Measurements from ENCODE around the gene IGF2BP3.
A peak's percentile ranks its signal among the peaks of the same experiment; 100 is the strongest.

IGF2BP3 gene

GRCh38 chr7:23449941-23450340, 20.4 kb downstream of the IGF2BP3 start:
- Histone ChIP-seq H3K4me3 (ENCODE audit: insufficient read depth in 1 of 2, low read depth in 1 of 2, low read length in 2 of 2) (no peak overlapping the region), H4K91ac (ENCODE audit: low read length) (no peak overlapping the region)

GRCh38 chr7:23445326-23445725, 25.0 kb downstream of the IGF2BP3 start:
- Histone ChIP-seq H4K8ac (ENCODE audit: low read length) (no peak overlapping the region), H3K4me1 (ENCODE audit: control insufficient read depth, insufficient read depth, low read depth, low read length) (peaks cover 5% of the 10 kb centered on the region), H2AFZ (ENCODE audit: low read depth, low read length) (no peak overlapping the region), H3K27ac (ENCODE audit: low read length, poor library complexity, severe bottlenecking) (no peak overlapping the region), H3K9ac (ENCODE audit: low read length) (no peak overlapping the region), H2AK5ac (ENCODE audit: low read length, severe bottlenecking) (no peak overlapping the region), H3K4ac (ENCODE audit: low read depth in 1 of 2, low read length in 2 of 2) (no peak overlapping the region), H2BK120ac (ENCODE audit: low read depth, low read length) (no peak overlapping the region), H2BK15ac (ENCODE audit: low read depth, poor library complexity, severe bottlenecking) (no peak overlapping the region), H3K23ac (ENCODE audit: low read length in 2 of 2) (no peak overlapping the region), H3K27me3 (ENCODE audit: control insufficient read depth in 1 of 2, insufficient read depth in 1 of 2, low read length in 2 of 2) (no peaks in the 10 kb centered on the region), H3K14ac (ENCODE audit: low read length in 2 of 2) (no peak overlapping the region), H2BK5ac (ENCODE audit: low read depth, low read length, poor library complexity, severe bottlenecking) (no peak overlapping the region), H4K91ac (ENCODE audit: low read length) (no peak overlapping the region), H3K4me3 (ENCODE audit: insufficient read depth in 1 of 2, low read depth in 1 of 2, low read length in 2 of 2) (no peak overlapping the region), H3K79me1 (replicated peaks; ENCODE audit: low read length, poor library complexity, severe bottlenecking) (peaks cover 10% of the 10 kb centered on the region), H3K4me2 (ENCODE audit: low read length, poor library complexity, severe bottlenecking) (no peak overlapping the region), H3K36me3 (ENCODE audit: control insufficient read depth in 1 of 2, insufficient read depth in 2 of 2, low read depth in 1 of 2, low read length in 2 of 2) (peaks cover 0 to 15% of the 10 kb centered on the region in 2 experiments), H3K18ac (ENCODE audit: low read depth in 1 of 2, low read length in 2 of 2) (no peak overlapping the region), H2BK12ac (ENCODE audit: low read length in 2 of 2) (no peak overlapping the region), H3K9me3 (ENCODE audit: control insufficient read depth, low read length) (no peaks in the 10 kb centered on the region)
- DNase-seq: peak; percentile 38
- no CpG with 5 or more reads among the region's 5 CpGs for WGBS

More at GRCh38 chr7:23449941-23450340, 20.4 kb downstream of the IGF2BP3 start:
- H3K9ac ChIP-seq (ENCODE audit: low read length): no peak overlapping the region
- no peak overlapping the region for H2AFZ ChIP-seq (ENCODE audit: low read depth, low read length)
- H3K23ac ChIP-seq (ENCODE audit: low read length in 2 of 2): no peak overlapping the region
- peaks cover 0 to 15% of the 10 kb centered on the region in 2 experiments for H3K36me3 ChIP-seq (ENCODE audit: control insufficient read depth in 1 of 2, insufficient read depth in 2 of 2, low read depth in 1 of 2, low read length in 2 of 2)
- no peak overlapping the region for H2AK5ac ChIP-seq (ENCODE audit: low read length, severe bottlenecking)
- H3K79me1 ChIP-seq (replicated peaks; ENCODE audit: low read length, poor library complexity, severe bottlenecking): peaks cover 10% of the 10 kb centered on the region
- DNase-seq: no peak
- H2BK12ac ChIP-seq (ENCODE audit: low read length in 2 of 2): no peak overlapping the region
- no peak overlapping the region for H3K27ac ChIP-seq (ENCODE audit: low read length, poor library complexity, severe bottlenecking)
- H3K4me1 ChIP-seq (ENCODE audit: control insufficient read depth, insufficient read depth, low read depth, low read length): peaks cover 4% of the 10 kb centered on the region
- H3K27me3 ChIP-seq (ENCODE audit: control insufficient read depth in 1 of 2, insufficient read depth in 1 of 2, low read length in 2 of 2): peaks cover 0 to 7% of the 10 kb centered on the region in 2 experiments
- no peak overlapping the region for H3K4me2 ChIP-seq (ENCODE audit: low read length, poor library complexity, severe bottlenecking)
- WGBS: 100% methylated on average over 2 of the region's 3 CpGs
- H3K18ac ChIP-seq (ENCODE audit: low read depth in 1 of 2, low read length in 2 of 2): no peak overlapping the region
- H3K9me3 ChIP-seq (ENCODE audit: control insufficient read depth, low read length): no peaks in the 10 kb centered on the region
- H3K4ac ChIP-seq (ENCODE audit: low read depth in 1 of 2, low read length in 2 of 2): no peak overlapping the region
- no peak overlapping the region for H2BK5ac ChIP-seq (ENCODE audit: low read depth, low read length, poor library complexity, severe bottlenecking)
- no peak overlapping the region for H2BK120ac ChIP-seq (ENCODE audit: low read depth, low read length)
- H4K8ac ChIP-seq (ENCODE audit: low read length): no peak overlapping the region
- no peak overlapping the region for H2BK15ac ChIP-seq (ENCODE audit: low read depth, poor library complexity, severe bottlenecking)
- no peak overlapping the region for H3K14ac ChIP-seq (ENCODE audit: low read length in 2 of 2)

DNA sequence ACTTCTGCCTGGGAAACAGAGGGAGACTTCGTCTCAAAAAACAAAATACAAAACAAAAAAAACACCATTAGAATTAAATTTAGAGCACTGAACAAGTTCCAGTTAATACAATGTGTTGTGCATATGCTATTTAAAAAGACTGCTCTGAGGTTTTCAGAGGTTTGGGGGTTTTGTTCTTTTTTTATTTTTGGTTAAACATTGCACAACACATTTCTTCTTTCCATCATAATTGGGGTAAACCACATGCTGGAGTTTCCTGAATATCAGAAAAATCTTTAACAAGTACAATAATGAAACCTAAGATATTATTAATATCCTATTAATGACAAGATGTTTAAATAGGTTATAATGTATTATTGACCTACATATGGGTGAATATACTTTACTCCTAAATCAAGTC, 26.3 kb downstream of the IGF2BP3 start:
- peaks cover 3% of the 10 kb centered on the region for H3K79me1 ChIP-seq (replicated peaks; ENCODE audit: low read length, poor library complexity, severe bottlenecking)
- no peak overlapping the region for H2BK15ac ChIP-seq (ENCODE audit: low read depth, poor library complexity, severe bottlenecking)
- peaks cover 0 to 9% of the 10 kb centered on the region in 2 experiments for H3K36me3 ChIP-seq (ENCODE audit: control insufficient read depth in 1 of 2, insufficient read depth in 2 of 2, low read depth in 1 of 2, low read length in 2 of 2)
- H2BK5ac ChIP-seq (ENCODE audit: low read depth, low read length, poor library complexity, severe bottlenecking): no peak overlapping the region
- H3K27ac ChIP-seq (ENCODE audit: low read length, poor library complexity, severe bottlenecking): no peak overlapping the region
- no peak for DNase-seq
- no peak overlapping the region for H2AFZ ChIP-seq (ENCODE audit: low read depth, low read length)
- H3K9ac ChIP-seq (ENCODE audit: low read length): no peak overlapping the region
- H3K23ac ChIP-seq (ENCODE audit: low read length in 2 of 2): no peak overlapping the region
- H3K9me3 ChIP-seq (ENCODE audit: control insufficient read depth, low read length): no peaks in the 10 kb centered on the region
- no peak overlapping the region for H2BK120ac ChIP-seq (ENCODE audit: low read depth, low read length)
- H2AK5ac ChIP-seq (ENCODE audit: low read length, severe bottlenecking): no peak overlapping the region
- H4K8ac ChIP-seq (ENCODE audit: low read length): no peak overlapping the region
- H3K14ac ChIP-seq (ENCODE audit: low read length in 2 of 2): no peak overlapping the region
- WGBS: no CpG with 5 or more reads among the region's 1 CpG
- H3K4me2 ChIP-seq (ENCODE audit: low read length, poor library complexity, severe bottlenecking): no peak overlapping the region
- no peak overlapping the region for H3K4ac ChIP-seq (ENCODE audit: low read depth in 1 of 2, low read length in 2 of 2)
- H3K18ac ChIP-seq (ENCODE audit: low read depth in 1 of 2, low read length in 2 of 2): no peak overlapping the region
- H3K4me1 ChIP-seq (ENCODE audit: control insufficient read depth, insufficient read depth, low read depth, low read length): peaks cover 3% of the 10 kb centered on the region
- no peaks in the 10 kb centered on the region for H3K27me3 ChIP-seq (ENCODE audit: control insufficient read depth in 1 of 2, insufficient read depth in 1 of 2, low read length in 2 of 2)
- H2BK12ac ChIP-seq (ENCODE audit: low read length in 2 of 2): no peak overlapping the region
- no peak overlapping the region for H4K91ac ChIP-seq (ENCODE audit: low read length)
- no peak overlapping the region for H3K4me3 ChIP-seq (ENCODE audit: insufficient read depth in 1 of 2, low read depth in 1 of 2, low read length in 2 of 2)

DNA sequence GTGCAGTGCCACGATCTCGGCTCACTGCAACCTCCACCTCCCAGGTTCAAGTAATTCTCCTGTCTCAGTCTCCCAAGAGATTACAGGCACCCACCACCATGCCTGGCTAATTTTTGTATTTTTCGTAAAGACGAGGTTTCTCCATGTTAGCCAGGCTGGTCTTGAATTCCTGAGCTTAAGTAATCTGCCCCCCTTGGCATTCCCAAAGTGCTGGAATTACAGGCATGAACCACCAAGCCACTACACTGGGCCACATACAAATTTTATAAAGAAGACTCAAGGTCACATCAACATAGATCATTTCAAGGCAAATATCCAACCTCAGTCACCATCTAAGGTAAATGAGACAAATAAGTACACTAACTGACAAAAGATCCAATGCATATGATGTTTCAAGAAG, 32.1 kb downstream of the IGF2BP3 start:
- Histone ChIP-seq H3K14ac (ENCODE audit: low read length in 2 of 2) (no peak overlapping the region), H4K8ac (ENCODE audit: low read length) (no peak overlapping the region), H2AK5ac (ENCODE audit: low read length, severe bottlenecking) (no peak overlapping the region), H3K18ac (ENCODE audit: low read depth in 1 of 2, low read length in 2 of 2) (no peak overlapping the region), H3K27me3 (ENCODE audit: control insufficient read depth in 1 of 2, insufficient read depth in 1 of 2, low read length in 2 of 2) (no peaks in the 10 kb centered on the region), H3K4me1 (ENCODE audit: control insufficient read depth, insufficient read depth, low read depth, low read length) (peaks cover 2% of the 10 kb centered on the region), H3K79me1 (replicated peaks; ENCODE audit: low read length, poor library complexity, severe bottlenecking) (no peaks in the 10 kb centered on the region), H3K36me3 (ENCODE audit: control insufficient read depth in 1 of 2, insufficient read depth in 2 of 2, low read depth in 1 of 2, low read length in 2 of 2) (no peaks in the 10 kb centered on the region), H3K4ac (ENCODE audit: low read depth in 1 of 2, low read length in 2 of 2) (no peak overlapping the region), H3K23ac (ENCODE audit: low read length in 2 of 2) (no peak overlapping the region), H3K4me2 (ENCODE audit: low read length, poor library complexity, severe bottlenecking) (no peak overlapping the region), H3K9me3 (ENCODE audit: control insufficient read depth, low read length) (no peaks in the 10 kb centered on the region), H2BK12ac (ENCODE audit: low read length in 2 of 2) (no peak overlapping the region), H4K91ac (ENCODE audit: low read length) (no peak overlapping the region), H2BK15ac (ENCODE audit: low read depth, poor library complexity, severe bottlenecking) (no peak overlapping the region), H3K4me3 (ENCODE audit: insufficient read depth in 1 of 2, low read depth in 1 of 2, low read length in 2 of 2) (no peak overlapping the region), H2BK120ac (ENCODE audit: low read depth, low read length) (no peak overlapping the region), H3K9ac (ENCODE audit: low read length) (no peak overlapping the region), H2AFZ (ENCODE audit: low read depth, low read length) (no peak overlapping the region), H2BK5ac (ENCODE audit: low read depth, low read length, poor library complexity, severe bottlenecking) (no peak overlapping the region), H3K27ac (ENCODE audit: low read length, poor library complexity, severe bottlenecking) (no peak overlapping the region)
- 96% methylated on average over 4 of the region's 4 CpGs for WGBS
- no peak for DNase-seq

Data from mesenchymal stem cell (in vitro differentiated cells and primary cell).